Astrocyte of the hippocampus (primary cell): ENCODE measurements around the gene PIEZO2.
"Not testable (repeated sequence)": the region's sequence is repeated elsewhere in the genome, so short reads cannot be mapped to it uniquely, and the experiment has no call there.

Experiments
- DNase-seq: peaks from one replicate; pipeline ENCODE4 v3.0.0; 2011; ENCODE audit warnings: low read depth, low spot score

PIEZO2 gene

DNA sequence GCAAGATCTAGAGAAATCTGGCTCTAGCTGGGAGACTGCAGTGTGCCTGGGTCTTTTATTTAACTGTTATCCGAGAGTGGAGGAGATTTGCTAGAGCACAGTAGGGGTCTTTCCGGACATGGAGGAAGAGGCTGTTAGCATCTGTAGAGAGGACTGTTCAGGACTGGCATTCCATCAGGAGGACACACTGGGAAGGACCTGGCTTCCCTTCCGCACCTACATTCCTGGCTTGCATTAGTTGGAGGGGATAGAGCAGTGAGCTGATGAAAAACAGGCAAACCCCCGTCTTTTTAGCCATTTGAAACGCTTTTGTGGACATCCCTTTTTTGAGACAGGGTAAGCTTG lies 874 bp upstream of the PIEZO2 start:
- no peak for DNase-seq

DNA sequence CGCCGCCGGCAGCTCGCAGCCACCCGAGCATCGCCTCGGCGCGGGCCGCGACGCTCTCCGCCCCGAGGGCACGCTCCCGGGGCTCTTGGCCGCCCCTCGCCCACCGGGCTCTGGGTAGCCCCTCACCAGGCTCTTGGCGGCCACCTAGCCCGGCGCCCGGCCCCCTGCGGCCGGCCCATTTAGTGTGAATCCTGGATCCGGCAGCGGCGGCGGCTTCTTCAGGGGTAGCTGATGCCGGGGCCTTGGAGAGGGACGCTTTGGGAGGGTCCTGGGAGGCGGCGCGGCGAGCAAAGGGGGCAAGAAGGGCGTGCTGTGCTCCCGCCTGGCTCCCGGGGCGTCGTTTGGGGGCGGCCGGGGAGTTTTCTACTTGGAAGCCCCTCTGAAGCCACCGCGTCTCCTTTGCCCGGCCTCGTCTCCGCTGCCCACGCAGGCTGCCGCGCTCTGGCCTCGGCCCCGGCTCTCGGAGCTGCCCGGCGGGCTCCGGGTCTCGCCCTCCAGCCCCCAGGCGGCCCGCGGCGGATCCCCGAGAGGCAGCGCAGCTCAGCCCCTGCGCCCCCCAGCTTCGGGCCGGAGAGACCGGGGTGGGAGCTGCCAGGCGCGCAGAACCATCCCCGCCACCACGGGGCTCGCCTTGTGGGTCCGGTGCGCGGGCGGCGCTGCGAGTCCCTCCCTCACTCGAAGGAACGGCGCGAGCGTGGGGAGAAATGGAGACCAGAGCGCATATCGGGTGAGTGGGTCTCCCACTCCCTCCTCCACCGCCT lies 509 bp downstream of the PIEZO2 start:
- no peak for DNase-seq

DNA sequence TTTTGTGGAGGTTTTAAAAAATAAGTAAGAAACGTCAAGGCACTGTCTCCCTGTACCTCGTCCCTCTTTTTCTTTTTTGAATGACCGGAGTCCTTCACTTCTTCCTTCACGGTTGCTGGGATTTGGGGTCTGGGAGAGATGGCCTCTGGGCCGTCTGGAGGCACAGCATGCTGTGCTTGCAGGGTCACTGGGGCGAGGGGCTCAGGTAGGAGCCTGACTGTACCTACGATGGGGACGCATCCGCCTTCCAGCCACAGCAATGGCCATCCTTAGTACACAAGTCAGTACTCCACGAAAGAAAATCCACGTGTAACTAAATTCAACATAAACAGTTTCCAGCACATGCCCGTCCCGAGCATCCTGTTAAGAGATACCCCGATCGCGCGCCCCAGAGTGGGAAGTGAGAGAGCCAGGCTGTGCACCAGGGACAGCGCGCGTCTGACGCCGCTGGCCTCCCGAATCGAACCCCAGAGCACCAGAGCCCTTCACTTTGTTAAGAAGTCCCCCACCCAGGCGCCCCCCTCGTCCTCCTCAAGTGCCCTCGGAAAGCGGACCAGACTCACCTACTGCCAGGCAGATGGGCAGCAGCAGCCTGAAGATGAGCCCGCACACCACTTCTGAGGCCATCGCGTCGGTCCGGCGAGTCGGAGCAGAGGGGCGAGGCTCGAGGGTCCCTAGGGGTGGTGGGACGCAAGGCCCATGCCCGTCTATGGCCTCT lies 1.2 kb downstream of the PIEZO2 start:
- no peak for DNase-seq

DNA sequence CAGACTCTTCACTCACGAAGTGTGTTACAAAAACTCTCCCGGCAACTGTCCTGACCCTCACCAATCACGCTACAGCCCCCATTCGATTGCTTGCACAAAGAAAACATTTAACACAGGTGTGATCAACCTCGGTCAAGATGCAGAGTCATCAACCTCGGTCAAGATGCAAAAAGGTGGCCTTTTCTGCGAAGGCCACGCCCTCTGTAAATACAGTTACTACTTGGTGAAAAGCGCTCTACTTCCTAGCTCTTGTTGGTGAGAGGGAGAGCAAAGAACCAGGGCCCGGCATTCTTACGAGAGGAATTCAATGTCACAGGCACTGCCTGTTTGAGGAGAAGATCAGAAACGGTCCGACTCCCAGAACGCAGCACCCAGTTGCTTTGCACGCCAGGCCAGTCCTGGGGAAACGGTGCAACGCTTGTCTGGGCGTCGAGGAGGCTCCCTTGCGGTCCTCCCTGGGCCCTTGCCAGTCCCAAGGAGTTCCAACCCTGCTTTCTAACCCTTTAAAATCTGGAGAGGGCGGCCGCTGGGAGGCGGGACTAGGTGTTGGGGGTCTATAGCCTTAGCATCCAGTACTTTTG lies 1.9 kb downstream of the PIEZO2 start:
- DNase-seq: no peak

DNA sequence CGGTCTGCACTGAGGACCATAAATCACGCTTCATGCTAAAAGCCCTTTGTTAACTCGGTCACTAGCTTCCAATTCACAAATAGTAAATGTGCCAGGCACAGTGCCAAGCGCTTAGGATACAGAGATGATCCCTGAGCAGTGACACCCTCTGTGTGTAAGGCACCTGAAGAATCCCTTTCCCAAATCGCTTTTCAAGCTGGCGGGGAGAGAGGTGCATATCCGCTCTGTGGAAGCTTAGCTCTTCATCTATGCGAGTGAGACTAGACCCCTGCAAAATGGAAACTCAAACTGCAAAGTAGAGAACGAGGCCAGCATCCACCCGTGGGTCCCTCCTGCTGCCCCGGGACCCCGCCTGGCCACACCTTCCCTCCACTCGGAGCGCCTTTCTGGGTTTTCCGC lies 2.4 kb downstream of the PIEZO2 start:
- DNase-seq: no peak

DNA sequence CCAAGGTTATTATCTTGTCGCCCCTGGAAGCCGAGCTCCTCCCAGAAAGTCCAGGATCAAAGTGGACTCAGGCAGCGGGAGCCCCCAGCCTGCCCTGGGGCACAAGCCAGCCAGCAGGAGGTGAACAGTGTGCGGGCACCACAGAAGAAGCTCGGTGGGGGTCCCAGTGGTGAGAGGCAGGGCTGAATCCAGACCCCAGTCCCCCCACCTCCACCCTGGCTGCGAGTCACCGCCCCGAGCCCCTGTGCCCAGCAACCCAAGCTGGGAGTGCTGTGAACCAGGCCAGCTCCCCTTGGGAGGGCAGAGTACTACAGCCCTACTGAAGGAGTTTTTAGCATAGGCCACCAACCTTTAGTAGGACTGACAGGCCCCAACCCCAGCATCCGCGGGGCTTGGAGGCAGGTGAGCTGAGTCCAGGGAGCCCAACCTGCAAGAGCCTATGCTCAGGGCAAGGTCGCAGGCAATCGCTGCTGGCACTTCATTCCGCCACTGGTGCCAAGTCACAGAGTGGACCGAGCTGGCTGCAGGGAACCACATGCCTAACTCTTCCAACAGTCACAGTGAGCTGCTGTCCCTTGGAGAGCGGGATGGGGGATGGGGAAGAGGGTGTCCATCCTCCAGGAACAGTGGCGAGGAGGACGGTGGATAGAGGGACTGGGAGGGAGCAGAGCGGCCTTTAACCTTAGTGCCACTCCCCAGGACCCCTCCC lies 3.0 kb downstream of the PIEZO2 start:
- DNase-seq: no peak

DNA sequence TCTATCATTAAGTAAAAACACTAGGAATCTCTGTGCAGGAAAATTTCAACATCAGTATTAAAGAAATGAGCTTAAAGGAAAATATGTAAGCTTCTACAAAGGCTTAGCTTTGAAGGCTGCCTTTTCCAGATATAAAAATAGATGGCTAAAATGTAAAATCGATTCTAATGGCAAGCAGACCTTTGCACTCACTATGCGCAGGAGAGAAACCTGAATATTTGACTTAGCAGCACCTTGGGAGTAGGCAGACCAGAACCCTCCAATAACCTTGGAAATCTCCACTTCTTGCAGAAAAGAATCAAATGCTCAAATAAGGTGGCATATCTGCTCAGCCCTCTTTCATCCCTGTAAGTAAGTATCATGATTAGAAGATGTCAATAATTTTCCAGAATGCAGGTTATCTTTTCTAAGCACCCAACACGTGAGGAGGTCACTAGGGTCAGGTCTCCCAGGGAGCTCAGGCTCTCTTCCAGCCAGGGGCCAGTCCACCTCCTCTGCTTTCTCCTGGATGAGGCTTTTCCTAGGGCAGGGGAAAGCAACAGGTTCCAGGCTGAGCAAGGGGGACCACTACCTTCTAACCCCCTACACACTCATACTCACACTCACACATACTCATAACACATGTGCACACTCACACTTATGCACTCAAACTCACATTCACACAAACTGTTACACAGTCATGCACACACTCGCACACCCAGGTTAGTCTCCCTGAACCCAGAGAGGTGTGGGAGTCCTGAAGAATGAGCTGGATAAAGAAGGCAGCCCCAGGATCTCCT lies 3.8 kb downstream of the PIEZO2 start:
- no peak for DNase-seq

DNA sequence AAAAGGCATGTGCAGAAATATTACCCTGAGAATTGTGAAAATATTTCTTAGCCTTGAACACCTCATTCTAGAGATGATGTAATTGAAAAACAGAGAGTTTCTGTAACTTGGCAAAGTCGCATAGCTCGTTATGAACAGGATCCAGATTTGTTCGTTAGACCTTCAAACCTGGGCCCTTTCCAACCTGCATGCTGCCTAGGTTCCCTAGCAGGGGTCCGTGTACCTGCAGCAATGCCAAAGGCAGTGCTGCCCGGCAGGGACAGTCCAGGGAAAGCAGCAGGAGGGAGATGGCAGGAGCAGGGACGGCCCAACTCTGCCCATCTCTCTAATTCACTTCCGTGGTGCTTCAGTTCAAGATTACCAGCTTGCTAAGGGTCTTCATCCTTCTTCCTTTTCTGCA lies 12.0 kb downstream of the PIEZO2 start:
- no peak for DNase-seq

DNA sequence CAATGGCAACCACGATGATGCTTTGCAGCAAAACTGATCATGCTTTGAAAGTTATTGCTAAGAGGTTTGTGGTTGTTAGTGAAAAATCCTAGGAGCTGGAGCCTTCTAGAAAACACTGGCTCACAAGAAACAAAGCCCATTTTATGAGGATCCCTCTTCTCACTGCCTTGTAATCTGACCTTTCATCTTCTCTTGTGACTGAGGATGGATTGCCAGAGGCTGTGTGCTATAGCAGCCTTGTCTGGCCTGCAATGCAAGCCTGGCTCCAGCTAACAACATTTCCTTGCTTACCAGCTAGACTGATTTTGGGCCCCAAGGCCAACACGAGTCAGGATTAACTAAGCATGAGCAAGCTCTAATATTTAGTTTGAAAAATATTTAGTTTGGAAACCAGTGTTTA lies 13.1 kb downstream of the PIEZO2 start:
- DNase-seq: no peak

DNA sequence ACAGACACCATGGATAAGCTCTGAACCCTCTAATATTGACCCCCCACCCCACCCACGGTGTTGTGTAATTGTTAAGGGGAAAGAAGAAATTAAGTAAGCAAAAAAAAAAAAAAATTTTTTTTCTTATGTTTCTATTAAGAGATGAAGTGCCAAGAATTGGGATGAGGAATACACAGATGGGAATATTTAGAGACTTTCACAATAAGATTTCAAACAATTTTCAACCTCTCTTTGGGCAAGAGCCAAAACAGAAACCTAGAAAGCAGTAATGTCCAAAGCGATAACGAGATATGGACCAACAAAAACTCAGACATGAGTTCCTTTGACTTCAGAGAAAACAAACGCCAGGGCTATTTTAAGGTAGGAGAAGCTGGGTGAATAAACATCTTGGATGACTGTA lies 14.4 kb downstream of the PIEZO2 start:
- no peak for DNase-seq

DNA sequence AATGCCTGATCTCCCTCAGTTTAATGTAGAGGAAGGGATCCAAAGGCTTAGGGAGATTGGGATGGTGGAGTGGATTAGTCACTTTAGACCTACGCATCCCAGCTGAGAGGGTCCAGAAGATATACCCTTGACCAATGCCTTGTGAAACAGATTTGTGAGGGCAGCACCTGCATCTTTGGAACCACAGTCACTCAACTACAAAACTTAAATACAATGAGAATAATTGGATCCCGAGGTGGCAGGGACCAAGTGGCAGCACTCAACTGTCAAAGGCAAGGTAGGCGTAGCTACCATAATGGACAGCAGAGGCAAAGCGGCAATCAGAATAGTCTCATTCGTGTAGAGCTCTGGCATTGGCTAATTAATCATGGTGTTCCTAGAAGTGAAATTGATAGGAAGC lies 20.3 kb downstream of the PIEZO2 start:
- DNase-seq: not testable (repeated sequence)

DNA sequence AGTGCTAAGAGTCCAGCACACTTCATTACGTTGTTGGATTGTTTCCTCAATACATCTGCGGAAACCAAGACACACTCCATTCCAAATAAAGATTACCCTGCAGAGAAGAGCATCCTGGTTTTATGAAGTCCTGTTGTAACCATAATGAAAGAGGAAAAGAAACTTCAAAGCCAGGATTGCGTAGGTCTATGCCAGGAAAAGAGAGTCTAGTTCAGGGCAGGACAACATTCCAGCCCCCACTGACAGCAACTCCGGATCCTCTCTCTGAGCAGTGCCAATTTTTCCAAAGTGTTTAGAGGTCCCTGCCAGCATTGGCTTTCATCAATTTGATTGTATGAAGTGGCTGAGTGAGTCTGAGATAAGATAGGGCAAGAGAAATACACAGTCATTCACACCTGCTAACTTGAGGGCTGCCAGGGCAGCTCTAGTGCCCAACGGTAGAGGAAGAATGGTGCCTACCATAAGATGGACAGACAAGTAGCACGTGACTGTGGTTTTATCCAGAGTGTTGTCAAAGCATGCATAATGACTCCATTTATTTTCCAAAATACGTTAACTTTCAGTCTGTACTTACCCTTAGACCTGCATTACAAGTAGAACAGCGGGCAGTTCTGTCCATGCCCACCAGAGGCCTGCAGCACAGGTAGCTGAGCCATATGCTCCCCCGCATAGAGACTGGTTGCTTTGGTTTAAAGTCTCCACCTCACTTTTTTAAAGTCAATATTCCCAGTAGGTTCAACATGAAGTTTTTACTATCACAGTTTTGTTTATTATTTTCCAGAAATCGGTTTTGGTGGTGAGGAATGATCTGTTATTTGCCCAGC lies 23.7 kb downstream of the PIEZO2 start:
- no peak for DNase-seq

DNA sequence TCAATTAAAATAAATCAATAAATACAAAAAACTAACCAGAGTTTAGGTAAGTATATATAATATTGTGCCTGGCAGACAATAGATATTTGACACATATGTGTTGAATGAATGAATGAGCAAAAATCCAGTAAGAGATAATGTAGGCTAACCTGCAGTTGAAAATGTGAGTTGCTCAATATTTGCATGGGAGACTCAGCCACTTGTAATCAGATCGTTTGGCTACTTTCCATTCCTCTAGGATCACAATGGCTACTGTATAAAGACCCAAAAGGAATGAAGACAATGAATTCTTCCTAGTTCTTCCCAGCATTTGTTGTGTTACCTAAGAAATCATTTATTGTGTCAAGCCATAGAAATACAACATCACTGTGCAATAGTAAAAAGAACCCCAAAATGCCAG lies 25.3 kb downstream of the PIEZO2 start:
- no peak for DNase-seq

DNA sequence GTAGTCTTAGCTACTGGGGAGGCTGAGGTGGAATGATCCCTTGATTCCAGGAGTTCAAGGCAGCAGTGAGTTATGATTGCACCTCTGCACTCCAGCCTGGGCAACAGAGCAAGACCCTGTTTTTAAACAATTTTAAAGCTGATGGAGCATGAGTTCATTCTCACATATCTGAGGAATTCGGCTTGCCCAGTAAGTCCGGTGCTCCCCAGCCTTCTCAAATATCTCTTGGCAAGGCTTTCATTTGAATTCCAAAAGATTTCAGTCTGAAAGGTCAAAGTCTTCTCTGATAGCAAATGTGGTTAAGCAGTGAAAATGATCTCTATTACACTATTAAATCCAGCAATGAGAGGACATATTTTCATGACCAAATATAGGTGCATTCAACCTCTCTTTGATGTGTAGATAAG lies 27.9 kb downstream of the PIEZO2 start:
- no peak for DNase-seq

DNA sequence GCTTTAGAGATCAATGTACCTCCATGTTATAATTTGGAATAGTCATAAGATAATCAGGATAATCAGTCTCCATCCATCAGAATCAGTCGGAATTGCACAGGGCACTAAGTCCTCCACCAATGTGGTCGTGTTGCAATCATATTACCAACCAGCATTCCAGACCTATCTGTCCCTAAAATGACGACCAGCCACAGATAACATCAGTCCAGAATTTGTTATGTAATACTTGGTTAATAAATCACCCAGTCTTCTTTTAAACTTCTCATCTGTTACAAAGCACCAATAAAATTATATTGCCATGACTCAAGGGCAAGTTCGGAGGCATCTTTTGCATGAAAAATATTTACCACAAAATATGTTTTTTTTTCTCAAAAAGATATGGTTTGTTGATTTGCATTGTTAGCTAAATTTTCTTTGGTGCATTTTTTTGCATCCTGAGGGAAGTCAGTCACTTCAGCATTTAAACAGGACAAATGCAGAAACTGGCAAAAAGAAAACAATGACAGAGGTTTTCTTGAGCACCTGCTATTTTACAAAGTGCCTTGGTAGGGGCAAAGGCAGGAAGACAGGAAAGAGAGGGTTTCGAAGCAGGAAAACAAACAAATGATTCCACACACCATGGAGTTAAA lies 29.3 kb downstream of the PIEZO2 start:
- DNase-seq: no peak

DNA sequence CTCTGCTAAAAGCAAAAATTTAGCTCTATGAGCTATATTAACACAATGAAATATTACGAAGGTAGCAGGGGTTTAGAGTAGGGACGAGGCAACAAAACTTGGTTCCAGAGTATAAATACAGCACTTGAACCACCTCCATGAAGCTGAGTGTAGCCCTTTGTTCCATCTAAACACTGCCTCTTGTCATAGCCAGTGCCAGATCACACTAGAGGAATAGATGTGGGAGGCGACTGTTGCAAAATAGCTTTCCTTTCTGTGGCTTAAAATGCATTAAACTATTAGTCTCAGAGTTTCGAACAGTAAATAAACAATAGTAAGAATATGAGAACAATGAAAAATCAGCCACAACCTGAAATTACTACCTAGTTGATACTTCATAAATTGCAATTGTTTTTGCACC lies 29.8 kb downstream of the PIEZO2 start:
- DNase-seq: no peak

DNA sequence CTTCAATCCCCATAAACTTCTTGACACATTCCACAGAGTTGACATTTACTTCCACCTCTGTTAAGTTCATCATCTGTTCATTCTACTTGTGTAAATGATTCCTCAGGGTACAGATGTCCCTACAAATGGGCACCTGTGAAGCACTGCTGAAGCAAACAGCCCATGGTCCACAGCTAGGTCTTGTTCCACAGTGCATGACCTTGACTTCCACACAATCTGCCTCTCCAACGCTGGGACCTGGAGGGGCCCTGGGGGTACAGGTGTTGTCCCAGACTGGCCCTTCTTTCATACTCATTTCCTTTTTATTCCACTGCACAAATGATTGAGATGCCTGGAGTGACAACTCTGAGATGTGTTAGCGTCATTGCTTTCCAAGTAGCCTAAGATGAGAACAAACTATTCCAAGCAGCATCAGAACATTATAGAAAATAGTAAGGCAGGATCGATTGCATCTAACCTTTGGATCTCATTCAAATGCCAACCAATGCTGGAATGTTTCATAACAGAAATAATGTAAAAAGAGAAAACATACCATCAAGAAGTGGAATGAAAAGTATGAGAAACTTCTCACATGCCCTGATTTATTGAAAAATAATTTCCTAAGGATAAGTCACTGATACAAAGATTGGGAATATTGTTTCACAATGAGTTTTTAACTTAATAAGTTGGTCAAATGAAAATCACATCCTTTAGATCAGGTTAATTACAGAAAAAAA lies 31.2 kb downstream of the PIEZO2 start:
- DNase-seq: no peak

DNA sequence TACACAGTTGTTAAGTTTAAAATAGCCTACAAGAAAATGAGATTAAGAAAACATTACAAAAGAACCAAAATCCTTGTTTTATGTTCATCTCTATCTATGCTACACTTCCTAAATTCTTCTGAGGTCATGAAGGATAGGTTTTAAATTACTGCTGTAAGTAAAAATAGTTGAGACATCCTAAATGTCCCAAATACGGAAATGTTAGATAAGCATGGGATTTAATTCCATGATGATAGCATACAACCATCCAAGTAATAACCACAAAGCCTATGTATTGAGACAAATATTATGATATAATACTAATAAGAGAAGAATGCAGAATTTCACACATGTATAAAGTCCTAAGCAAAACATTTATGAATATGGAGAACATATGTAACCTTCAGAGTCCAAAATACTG lies 34.1 kb downstream of the PIEZO2 start:
- no peak for DNase-seq

DNA sequence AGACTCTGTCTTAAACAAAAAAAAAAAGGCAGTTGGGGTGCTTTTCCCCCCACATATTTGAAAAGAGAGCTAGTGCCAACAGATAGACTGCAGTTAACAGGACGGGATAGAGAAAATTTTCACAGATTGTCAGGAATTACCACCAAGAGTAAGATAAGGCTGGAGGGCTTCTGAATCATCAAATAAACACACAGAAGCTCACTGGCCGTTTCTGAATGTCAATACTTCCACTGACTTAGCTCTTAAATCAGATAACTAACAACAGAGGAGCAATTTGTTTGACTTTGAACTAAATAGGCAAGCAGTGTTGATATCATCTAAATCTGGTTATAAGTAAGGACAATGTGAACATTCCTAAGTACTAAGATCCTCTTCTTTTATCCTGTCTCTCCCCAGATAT lies 34.7 kb downstream of the PIEZO2 start:
- no peak for DNase-seq

DNA sequence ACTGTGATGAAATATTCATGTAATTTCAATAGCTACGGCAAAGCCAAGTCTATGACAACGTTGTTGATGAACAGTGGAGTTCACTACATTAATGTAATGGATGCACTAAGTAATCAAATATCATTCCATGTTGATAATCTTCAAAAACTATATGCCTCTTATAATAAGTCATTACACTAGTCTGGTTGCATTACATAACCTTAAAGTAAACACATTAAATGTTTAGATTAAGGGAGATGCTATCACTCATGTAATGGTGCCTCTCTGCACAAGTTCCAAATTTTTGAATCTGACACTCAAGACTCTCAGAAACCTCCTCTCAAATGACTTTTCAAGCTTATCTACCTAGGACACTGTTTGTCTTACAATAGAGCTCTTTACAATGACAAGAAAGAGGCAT lies 35.4 kb downstream of the PIEZO2 start:
- DNase-seq: no peak
